ENCODE data around the gene IGF2.

The IGF2 gene

DNA sequence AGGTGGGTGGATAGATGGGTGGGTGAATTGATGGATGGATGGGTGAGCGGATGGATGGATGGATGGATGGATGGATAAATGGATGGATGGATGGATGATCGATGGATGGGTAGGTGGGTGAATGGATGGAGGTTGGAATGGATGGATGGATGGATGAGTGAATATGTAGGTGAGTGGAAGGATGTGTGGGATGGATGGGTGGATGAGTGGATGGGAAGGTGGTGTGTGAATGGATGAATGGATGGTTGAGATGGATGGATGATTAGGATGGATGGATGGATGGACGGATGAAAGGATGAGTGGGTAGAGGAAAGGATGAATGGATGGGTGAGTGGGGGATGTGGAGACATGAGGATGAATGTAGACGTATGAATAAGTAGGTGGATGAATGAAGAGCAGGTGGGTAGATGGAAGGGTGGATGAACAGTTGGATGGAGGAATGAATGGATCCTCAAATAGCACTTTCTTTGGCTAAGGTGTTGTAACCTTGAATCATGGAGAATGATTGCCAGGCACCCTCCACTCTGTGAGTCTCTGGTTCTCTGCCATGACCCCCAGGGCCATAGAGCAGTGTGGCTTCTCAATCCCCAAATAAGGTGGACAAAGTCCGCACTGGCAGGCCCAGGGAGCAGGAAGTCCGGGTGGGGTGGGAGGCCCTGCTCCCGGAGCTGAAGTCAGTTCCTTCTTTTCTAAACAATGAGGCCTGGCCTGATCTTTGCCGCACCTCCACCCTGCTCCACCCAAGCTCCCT is 36.9 kb downstream of the IGF2 start:
- DNase-seq: no peak

GRCh38 chr11:2101171-2101675 is 38.0 kb downstream of the IGF2 start:
- DNase-seq: no peak

DNA sequence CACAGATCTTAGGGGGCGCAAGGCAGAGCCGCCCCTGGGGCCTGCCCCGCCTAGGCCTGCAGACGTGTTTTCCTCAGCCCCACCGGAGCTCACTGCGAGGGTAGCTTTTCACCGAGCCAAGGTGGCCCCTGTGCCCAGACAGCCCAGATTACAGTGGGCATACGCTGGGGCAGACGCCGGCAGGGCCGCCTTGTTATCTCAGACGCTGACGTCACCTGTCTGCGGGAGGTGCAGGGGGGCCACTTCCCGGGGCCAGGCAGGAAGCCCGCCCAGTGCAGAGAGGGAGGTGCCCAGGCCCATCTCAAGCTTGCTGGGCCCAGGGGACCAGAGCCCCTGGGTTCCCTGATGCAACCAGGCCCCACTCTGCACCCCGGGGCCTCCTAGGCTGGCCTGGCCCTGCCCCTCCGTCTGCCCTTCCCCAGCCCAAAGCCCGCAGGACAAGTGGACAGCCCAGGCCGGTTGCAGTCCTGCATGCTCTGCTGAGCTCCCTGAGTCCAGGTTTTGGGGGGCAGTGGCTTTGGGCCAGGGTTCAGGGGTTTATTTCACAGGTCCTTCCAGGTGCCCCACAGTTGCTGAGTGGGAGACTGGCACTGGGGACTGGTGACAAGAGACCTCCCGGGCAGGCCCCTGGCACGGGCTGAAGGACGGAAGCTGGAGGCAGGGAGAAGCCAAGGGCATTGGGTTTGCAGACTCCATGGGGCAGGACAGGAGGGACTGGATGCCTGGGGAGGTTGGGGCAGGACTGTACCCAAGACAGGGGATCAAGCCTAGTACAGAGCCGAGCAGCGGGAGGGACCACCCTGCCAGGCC is 38.6 kb downstream of the IGF2 start:
- DNase-seq: no peak

- no peak for DNase-seq
These were observed 39.5 kb downstream of the IGF2 start for GRCh38 chr11:2099516-2100349.

DNA sequence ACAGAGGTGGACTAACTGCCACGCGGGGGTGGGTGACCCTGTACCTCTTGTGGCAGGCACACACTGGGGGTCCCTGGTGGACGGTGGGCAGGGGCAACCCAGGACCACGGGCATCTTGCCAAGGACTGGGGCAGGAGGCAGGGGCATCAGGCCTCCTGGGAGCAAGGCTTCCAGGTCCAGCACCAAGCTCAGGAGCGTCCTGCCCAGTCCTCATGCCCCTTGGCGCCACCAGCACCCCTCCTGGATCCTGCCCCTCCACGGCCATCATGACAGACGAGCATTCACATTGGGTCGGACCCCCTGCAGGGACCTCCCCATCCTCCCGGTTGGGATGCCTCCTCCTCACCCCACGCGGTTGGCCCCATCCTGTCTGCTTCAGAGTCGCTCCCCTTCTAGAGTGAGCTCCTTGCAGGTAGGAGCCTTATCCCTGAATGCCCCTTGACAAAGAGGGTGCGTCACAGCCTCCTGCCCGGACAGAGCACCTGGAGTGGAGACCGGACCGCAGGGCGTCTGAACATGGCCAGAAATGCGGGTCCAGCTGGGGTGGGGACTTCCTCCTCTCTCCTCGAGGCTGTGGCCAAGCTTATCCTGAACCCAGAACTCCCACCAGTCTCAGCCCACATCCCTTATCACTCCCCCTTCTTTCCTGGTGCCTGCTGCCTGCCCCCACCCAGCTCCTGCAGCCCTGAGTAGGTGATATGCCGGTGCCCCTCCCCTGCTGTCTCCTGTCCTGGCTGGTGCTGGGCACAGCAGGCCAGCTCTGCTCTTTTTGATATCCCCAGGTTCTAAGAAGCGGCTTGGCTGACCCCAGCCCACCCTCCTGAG is 40.3 kb downstream of the IGF2 start:
- DNase-seq: no peak

- DNase-seq: no peak
These were observed 41.0 kb downstream of the IGF2 start for GRCh38 chr11:2097998-2098690.

DNA sequence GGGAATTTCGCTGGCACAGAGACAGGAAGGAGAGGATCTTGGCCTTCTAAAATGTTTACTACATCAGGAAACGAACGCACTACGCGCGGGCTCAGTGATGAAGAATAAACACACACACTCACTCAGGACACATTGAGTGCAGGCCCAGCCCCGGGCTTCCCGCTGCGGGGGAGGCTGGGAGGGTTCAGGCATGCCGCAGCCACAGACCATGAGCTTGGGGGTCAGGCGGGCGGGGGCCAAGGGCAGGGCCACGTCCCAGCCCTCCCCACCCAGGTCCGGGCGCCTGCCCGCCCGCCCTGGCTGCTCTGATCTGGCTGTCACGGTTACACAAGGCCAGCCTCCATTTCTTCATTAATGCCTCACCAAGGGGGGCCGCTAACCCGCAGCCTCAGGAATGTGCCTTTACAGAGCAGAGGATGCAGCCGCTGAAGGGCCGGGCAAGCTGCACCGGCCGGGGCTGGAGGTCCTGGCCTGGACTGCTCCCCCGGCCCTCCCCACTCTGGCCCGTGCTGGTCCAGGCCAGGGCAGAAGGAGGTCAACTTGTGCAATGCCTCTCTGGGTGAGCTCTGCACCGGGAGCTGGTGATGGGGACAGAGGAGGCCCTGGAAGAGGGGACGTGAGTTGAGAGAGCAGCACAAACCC is 41.7 kb downstream of the IGF2 start:
- DNase-seq: no peak

GRCh38 chr11:2096919-2097301 is 42.3 kb downstream of the IGF2 start:
- no peak for DNase-seq

GRCh38 chr11:2096011-2096918 is 42.9 kb downstream of the IGF2 start:
- DNase-seq: no peak

DNA sequence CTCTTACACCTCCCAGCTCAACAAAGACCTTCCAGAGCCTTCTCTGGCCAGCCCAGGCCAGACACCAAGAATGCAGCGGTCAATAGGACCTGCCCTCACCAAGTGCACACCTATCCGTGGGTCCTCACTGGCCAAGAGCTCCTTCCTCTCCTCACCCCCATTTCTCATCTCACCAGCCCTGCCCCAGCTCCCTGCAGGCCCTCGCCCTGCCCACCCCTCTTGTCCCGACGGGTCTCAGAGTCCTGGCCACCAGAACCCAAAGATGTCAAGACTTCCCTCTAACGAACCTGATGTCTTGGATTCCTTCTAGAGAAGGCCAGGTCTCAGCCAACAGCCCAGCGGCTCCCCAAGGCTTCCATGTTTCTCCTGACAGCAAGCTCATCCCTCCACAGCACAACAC is 43.6 kb downstream of the IGF2 start:
- DNase-seq: no peak

- DNase-seq: no peak
These were observed 44.0 kb downstream of the IGF2 start for GRCh38 chr11:2095198-2095520.

DNA sequence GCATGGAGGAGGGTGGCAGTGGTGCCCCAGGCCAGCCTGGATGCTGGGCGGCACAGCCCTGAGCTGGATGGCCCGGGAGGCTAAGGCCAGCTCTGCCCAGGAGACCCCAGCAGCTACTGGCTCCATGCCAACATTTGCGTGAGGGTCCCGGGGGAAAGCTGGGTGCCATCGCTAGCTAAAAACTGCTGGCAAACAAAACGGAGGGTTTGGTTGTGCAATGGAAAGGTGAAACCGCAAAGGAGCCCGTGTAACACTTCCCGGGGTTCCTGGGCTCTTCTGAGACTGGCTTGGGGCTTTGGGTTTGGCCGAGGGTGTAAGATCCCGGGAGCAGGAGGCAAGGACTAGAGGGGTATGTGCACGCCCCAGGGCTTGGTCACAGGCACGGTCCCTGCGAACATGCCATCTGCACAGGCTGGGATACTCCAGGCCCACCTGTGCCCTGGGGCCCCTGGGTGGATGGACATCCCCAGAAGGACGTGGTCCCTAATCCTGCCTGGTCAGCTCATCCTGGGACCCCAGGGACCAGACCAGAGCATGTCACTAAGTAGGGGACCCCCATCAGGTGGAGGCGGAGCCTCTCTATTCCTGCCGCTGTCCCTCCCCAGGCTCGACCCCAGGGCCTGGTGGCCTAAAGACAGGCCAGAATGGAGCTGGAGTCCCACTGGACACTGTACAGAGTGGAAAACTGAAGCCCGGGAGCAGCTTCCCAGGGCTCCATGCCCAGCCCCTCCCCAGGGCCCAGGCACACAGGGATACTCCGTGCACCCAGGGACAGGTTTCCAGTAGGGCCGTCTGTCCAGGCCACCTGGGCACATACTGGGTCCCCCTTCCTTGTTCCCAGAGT is 44.6 kb downstream of the IGF2 start:
- DNase-seq: no peak

GRCh38 chr11:2093575-2094353 is 45.4 kb downstream of the IGF2 start:
- DNase-seq: no peak

- peak; percentile 63 for DNase-seq
These were observed 46.2 kb downstream of the IGF2 start for GRCh38 chr11:2092956-2093412.

DNA sequence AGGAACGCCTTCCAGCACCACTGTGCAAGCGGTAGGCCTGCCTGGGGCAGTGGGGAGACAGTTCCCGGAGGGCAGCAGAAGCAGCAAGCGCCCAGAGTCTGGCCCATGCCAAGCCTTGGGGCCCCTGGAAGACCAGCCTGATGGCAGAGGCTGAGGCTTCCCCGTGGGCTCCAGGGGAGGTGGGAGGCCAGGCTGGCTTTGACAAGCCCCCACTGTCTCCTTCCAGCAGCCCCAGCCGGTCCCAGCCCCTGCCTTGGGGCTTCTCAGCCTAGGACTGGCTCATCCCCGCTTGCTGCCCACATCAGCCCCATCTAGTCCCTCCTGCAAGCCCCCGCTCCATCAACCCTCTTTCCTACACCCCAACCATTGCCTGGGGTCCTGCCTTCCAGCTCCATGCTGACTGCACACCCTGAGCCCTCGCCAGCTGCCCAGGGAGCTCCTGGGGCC is 46.7 kb downstream of the IGF2 start:
- DNase-seq: no peak

DNA sequence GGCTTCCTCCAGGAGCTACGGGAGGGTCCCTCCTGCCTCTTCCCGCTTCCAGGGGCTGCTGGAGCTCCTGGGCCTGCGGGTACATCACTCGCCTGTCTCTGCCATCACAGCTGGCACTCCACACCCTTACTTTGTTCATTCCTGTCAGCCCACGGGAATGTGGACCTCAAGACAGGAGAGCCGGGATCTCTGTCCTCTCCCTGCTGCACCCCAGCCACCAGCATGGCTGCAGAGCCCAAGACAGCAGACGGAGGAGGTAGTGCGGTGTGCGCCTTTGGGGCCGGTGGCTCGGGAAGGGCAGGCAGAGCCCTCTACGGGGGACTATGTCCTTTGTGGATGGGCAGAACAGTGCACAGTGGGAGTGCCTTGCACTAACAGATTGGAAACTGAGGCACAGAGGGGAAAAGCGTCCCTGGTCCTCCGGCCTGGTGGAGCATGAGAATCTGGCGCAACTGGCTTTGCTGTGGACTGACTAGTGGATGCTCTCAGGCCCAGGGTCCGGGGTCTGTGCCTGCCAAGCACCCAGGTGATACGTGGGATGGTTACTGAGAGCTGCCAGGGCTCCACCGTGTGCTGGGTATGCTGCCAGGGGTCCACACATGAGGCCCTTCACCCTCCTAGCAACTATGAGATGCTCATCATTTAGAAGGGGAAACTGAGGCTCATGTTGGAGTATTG is 47.3 kb downstream of the IGF2 start:
- no peak for DNase-seq

GRCh38 chr11:2091112-2091746 is 48.0 kb downstream of the IGF2 start:
- no peak for DNase-seq
